Liver (tissue), 9 donors: ENCODE results near the gene AFMID. TPM values are rescaled to one million over a fixed set of nuclear protein-coding genes. Genes with fewer than 3 reads are reported as not detected.

Source experiments
- DNase-seq: peaks from one replicate; pipeline ENCODE4 v3.0.0-alpha.2; 2017; ENCODE audit warnings: low spot score
- H3K27ac ChIP-seq, 2 donors: one replicate each; pipeline ENCODE4 v1.7.0; 2013; ENCODE audit warnings: inconsistent platforms in 2 of 2, low read length in 2 of 2, control low read depth in 1 of 2, low read depth in 1 of 2, mild to moderate bottlenecking in 1 of 2
- H3K27me3 ChIP-seq, 4 donors: one replicate each; pipeline versions ENCODE4 v1.6.1 to v1.7.0; 2013; ENCODE audit warnings: low read length in 3 of 4, inconsistent platforms in 1 of 4, mild to moderate bottlenecking in 1 of 4, moderate library complexity in 1 of 4; ENCODE audit not compliant: control insufficient read depth in 4 of 4, insufficient read depth in 4 of 4
- H3K36me3 ChIP-seq, 4 donors: one replicate each; pipeline versions ENCODE4 v1.6.1 to v1.7.0; 2013; ENCODE audit warnings: low read length in 3 of 4, mild to moderate bottlenecking in 3 of 4, low read depth in 1 of 4, moderate library complexity in 1 of 4; ENCODE audit not compliant: control insufficient read depth in 4 of 4, insufficient read depth in 3 of 4
- H3K4me1 ChIP-seq, 4 donors: one replicate each; pipeline versions ENCODE4 v1.6.1 to v1.7.0; 2013; ENCODE audit warnings: low read length in 3 of 4, mild to moderate bottlenecking in 3 of 4, moderate library complexity in 1 of 4; ENCODE audit not compliant: control insufficient read depth in 4 of 4, insufficient read depth in 4 of 4
- H3K4me3 ChIP-seq, 3 donors: one replicate each; pipeline versions ENCODE4 v1.6.1 to v1.7.0; 2013; ENCODE audit warnings: low read length in 3 of 3, control low read depth in 1 of 3, low read depth in 1 of 3, mild to moderate bottlenecking in 1 of 3
- H3K9ac ChIP-seq, 2 donors: one replicate each; pipeline ENCODE4 v1.7.0; 2013; ENCODE audit warnings: low read length in 2 of 2, mild to moderate bottlenecking in 2 of 2, moderate library complexity in 2 of 2, control low read depth in 1 of 2, low read depth in 1 of 2
- H3K9me3 ChIP-seq, 4 donors: one replicate each; pipeline versions ENCODE4 v1.6.1 to v1.7.0; 2013; ENCODE audit warnings: low read length in 3 of 4; ENCODE audit not compliant: control insufficient read depth in 4 of 4
- EGR1 ChIP-seq, 2 donors: IDR thresholded peaks; 2 replicates each; pipeline ENCODE4 v1.6.1; 2016 to 2018; ENCODE audit warnings: antibody characterized with exemption in 2 of 2, low read depth in 2 of 2
- FOXA1 ChIP-seq: IDR thresholded peaks from 2 replicates; pipeline ENCODE4 v1.6.1; 2016; ENCODE audit warnings: antibody characterized with exemption
- FOXA2 ChIP-seq: IDR thresholded peaks from 2 replicates; pipeline ENCODE4 v1.6.1; 2016; ENCODE audit warnings: antibody characterized with exemption
- GABPA ChIP-seq, 2 donors: IDR thresholded peaks in 1 of 2; conservative IDR thresholded peaks in 1 of 2; 2 replicates each; pipeline ENCODE4 v1.6.1; 2016; ENCODE audit warnings: antibody characterized with exemption in 2 of 2, mild to moderate bottlenecking in 1 of 2, moderate library complexity in 1 of 2
- HNF4G ChIP-seq: IDR thresholded peaks from 2 replicates; pipeline ENCODE4 v1.6.1; 2016; ENCODE audit warnings: antibody characterized with exemption
- JUND ChIP-seq, 2 donors: IDR thresholded peaks; 2 replicates each; pipeline ENCODE4 v1.6.1; 2016; ENCODE audit warnings: antibody characterized with exemption in 2 of 2
- NR2F2 ChIP-seq: IDR thresholded peaks from 2 replicates; pipeline ENCODE4 v1.6.1; 2016; ENCODE audit warnings: antibody characterized with exemption
- RAD21 ChIP-seq, 2 donors: IDR thresholded peaks; 2 replicates each; pipeline ENCODE4 v1.6.1; 2016; ENCODE audit warnings: antibody characterized with exemption in 2 of 2, mild to moderate bottlenecking in 2 of 2
- RXRA ChIP-seq, 2 donors: IDR thresholded peaks; 2 replicates each; pipeline ENCODE4 v1.6.1; 2017 to 2018; ENCODE audit warnings: antibody characterized with exemption in 2 of 2, mild to moderate bottlenecking in 1 of 2
- WGBS: extraction: QIAGEN DNeasy Blood & Tissue Kit; methylation state at CpG from one replicate; pipeline ENCODE4 v1.1.7; 2013; 5-methylcytosine and 5-hydroxymethylcytosine counted together
- polyA plus RNA-seq, 2 donors: library from polyadenylated mRNA; stranded (reverse) in 1 of 2; unstranded in 1 of 2; fragments of 200-250 nt in 1 of 2; fragments of >200 nt in 1 of 2; fragmentation: Nextera tagmentation in 1 of 2; extraction: Ambion mirVana in 1 of 2; gene quantifications; one replicate each; pipeline versions ENCODE4 v1.2.1 to v1.2.3, GENCODE V29; 2013 to 2015
- total RNA-seq, 2 donors: library from RNA; depleted of rRNA; stranded (reverse); fragments of >200 nt; gene quantifications; one replicate each; pipeline ENCODE4 v1.2.3, GENCODE V29; 2014
- TF ChIP-seq, protein P1 (sequence below): IDR thresholded peaks from 2 replicates; pipeline ENCODE4 v1.6.1; 2016; ENCODE audit warnings: antibody characterized with exemption
- TF ChIP-seq, protein P2 (sequence below): IDR thresholded peaks from 2 replicates; pipeline ENCODE4 v1.6.1; 2016; ENCODE audit warnings: antibody characterized with exemption
- TF ChIP-seq, protein P3 (sequence below): IDR thresholded peaks from 2 replicates; pipeline ENCODE4 v1.6.1; 2016; ENCODE audit warnings: antibody characterized with exemption, mild to moderate bottlenecking
- TF ChIP-seq, protein P4 (sequence below): IDR thresholded peaks from 2 replicates; pipeline ENCODE4 v1.6.1; 2016; ENCODE audit warnings: antibody characterized with exemption
- TF ChIP-seq, protein P5 (sequence below): fragments of 150-350 bp; IDR thresholded peaks from 2 replicates; pipeline ENCODE4 v1.5.1; 2017; ENCODE audit warnings: improper control_type of control experiment, low read depth, low read length; ENCODE audit not compliant: missing input control
- donor health status: healthy.
- donor health status: healthy.
- donor health status: healthy.
- donor health status: healthy.
- donor health status: healthy.

Gene AFMID
- total and polyA plus RNA-seq, 4 donors: 73.4 to 201 (median 138) TPM

DNA sequence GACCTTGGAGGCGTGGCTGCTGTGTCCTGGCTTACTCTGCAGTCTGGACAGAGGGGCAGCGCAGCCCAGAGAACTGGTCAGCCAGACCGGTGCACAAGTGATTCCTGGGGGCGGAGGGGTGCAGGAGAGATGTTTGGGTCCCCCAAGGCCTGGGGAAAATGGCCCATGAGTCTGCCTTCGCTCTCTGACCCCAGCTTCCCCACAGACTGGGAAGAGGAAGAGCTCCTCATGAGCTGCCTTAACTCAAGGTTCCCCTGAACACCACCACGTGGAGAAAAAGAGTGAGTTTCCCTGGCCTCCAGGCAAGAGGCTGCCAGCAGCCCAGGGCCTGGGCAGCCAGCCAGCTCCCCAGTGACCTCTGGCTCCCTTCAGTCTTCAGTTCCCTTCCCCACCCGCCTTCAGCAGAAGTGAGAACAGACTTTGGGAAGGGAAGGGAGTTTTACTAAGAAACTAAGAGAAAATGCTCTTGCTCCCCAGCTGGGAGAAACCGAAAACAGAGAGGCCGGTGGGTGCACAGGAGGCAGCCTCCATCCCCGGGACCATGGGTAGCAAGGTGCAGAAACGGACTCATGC is 42.9 kb upstream of the AFMID start (continued):
- TF ChIP-seq RXRA (IDR thresholded peaks at IDR 0.05): peak; percentile 21 to 33
- TF ChIP-seq JUND (IDR thresholded peaks at IDR 0.05): no peak
- no peak for TF ChIP-seq GABPA (IDR thresholded peaks at IDR 0.05 in 1 of 2, conservative IDR thresholded peaks at IDR 0.05 in 1 of 2)
- peak; percentile 96 for TF ChIP-seq NR2F2
- TF ChIP-seq, protein P1, sequence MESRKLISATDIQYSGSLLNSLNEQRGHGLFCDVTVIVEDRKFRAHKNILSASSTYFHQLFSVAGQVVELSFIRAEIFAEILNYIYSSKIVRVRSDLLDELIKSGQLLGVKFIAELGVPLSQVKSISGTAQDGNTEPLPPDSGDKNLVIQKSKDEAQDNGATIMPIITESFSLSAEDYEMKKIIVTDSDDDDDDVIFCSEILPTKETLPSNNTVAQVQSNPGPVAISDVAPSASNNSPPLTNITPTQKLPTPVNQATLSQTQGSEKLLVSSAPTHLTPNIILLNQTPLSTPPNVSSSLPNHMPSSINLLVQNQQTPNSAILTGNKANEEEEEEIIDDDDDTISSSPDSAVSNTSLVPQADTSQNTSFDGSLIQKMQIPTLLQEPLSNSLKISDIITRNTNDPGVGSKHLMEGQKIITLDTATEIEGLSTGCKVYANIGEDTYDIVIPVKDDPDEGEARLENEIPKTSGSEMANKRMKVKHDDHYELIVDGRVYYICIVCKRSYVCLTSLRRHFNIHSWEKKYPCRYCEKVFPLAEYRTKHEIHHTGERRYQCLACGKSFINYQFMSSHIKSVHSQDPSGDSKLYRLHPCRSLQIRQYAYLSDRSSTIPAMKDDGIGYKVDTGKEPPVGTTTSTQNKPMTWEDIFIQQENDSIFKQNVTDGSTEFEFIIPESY: no peak
- peak; percentile 36 to 64 for TF ChIP-seq RAD21 (IDR thresholded peaks at IDR 0.05)
- TF ChIP-seq, protein P2, sequence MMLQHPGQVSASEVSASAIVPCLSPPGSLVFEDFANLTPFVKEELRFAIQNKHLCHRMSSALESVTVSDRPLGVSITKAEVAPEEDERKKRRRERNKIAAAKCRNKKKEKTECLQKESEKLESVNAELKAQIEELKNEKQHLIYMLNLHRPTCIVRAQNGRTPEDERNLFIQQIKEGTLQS: no peak

DNA sequence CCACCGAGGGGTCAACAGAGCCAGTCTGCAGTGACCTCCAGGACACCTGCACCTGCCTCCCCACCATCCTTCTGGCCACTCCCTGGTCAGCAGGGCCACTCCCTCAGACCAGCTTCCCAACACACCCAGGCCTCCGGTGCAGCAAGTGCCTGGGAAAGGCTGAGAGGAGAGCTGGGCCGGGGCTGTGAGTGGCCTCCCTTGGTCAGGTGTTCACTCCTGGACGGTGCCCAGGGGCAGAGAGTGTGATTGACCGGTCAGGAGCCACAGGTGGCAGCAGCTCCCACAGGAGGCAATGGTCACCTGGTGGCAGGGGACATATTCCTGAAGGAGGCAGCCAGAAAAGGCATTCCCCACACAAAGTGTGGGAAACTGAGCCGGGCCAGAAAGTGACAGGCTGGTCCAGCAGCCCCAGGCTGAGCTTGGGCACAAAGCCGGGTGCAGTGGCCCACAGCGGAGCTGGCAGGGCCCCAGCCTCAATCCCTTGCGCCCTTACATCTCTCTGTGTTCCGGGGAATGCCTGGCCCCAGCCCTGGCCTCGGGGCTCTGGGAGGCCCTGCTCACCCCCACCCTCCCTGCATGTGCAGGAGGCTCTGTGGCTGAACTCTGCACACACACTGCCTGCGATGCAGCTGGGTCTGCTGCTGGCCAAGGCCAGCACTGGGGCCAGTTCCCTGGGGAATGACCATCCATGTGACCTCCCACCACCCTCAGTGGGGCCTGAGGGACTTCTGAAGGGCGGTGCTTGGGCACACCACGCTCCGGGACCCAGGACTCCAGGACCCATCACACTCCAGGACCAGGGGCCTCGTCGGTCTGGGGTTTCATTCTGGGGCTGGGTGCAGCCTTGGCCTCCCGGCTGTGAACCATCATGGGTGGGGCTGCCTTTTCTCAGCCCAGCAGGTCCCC is 42.2 kb upstream of the AFMID start:
- Histone ChIP-seq H3K27ac (peak overlapping the region in 1 of 2 donors; percentile 59), H3K4me3 (no peak overlapping the region), H3K9ac (no peak overlapping the region), H3K27me3 (no peaks in the 10 kb centered on the region), H3K36me3 (no peaks in the 10 kb centered on the region), H3K4me1 (peaks cover 6 to 22% (median 15%) of the 10 kb centered on the region in 4 donors), H3K9me3 (no peaks in the 10 kb centered on the region)
- peak; percentile 48 for DNase-seq
- TF ChIP-seq FOXA1 (no peak), NR2F2 (peak; percentile 71)
- whole genome bisulfite sequencing: 58% methylated on average over 18 of the region's 18 CpGs

DNA sequence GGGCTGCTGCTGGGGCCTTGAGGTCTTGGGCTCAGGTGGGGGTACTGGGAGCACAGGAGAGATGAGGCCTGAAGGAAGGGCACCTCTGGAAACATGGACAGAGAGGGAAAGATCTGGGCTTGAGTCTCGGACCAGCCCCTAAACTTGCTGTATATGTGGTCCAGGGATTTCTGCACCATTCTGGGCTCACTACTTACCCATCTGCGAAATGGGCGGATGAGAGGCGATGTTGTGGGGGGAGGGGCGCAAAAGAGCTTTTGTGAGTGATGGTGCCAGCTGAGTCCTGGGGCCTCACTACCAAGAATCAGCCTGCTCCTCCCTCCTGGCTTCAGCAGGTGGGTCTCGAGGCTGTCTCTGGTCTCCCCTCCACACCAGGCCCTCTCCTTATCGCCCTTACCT is 40.7 kb upstream of the AFMID start:
- Histone ChIP-seq H3K4me3 (no peak overlapping the region), H3K27me3 (no peaks in the 10 kb centered on the region), H3K9me3 (no peaks in the 10 kb centered on the region), H3K27ac (no peak overlapping the region), H3K9ac (no peak overlapping the region), H3K4me1 (peaks cover 4 to 23% (median 16%) of the 10 kb centered on the region in 4 donors), H3K36me3 (no peaks in the 10 kb centered on the region)
- TF ChIP-seq RAD21 (IDR thresholded peaks at IDR 0.05) (no peak), FOXA1 (no peak), EGR1 (IDR thresholded peaks at IDR 0.05; ENCODE audit: low read depth in 2 of 2) (no peak), HNF4G (no peak), FOXA2 (no peak), GABPA (IDR thresholded peaks at IDR 0.05 in 1 of 2, conservative IDR thresholded peaks at IDR 0.05 in 1 of 2) (no peak), NR2F2 (no peak)
- TF ChIP-seq, protein P1: no peak
- TF ChIP-seq, protein P3, sequence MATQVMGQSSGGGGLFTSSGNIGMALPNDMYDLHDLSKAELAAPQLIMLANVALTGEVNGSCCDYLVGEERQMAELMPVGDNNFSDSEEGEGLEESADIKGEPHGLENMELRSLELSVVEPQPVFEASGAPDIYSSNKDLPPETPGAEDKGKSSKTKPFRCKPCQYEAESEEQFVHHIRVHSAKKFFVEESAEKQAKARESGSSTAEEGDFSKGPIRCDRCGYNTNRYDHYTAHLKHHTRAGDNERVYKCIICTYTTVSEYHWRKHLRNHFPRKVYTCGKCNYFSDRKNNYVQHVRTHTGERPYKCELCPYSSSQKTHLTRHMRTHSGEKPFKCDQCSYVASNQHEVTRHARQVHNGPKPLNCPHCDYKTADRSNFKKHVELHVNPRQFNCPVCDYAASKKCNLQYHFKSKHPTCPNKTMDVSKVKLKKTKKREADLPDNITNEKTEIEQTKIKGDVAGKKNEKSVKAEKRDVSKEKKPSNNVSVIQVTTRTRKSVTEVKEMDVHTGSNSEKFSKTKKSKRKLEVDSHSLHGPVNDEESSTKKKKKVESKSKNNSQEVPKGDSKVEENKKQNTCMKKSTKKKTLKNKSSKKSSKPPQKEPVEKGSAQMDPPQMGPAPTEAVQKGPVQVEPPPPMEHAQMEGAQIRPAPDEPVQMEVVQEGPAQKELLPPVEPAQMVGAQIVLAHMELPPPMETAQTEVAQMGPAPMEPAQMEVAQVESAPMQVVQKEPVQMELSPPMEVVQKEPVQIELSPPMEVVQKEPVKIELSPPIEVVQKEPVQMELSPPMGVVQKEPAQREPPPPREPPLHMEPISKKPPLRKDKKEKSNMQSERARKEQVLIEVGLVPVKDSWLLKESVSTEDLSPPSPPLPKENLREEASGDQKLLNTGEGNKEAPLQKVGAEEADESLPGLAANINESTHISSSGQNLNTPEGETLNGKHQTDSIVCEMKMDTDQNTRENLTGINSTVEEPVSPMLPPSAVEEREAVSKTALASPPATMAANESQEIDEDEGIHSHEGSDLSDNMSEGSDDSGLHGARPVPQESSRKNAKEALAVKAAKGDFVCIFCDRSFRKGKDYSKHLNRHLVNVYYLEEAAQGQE: no peak
- TF ChIP-seq, protein P4, sequence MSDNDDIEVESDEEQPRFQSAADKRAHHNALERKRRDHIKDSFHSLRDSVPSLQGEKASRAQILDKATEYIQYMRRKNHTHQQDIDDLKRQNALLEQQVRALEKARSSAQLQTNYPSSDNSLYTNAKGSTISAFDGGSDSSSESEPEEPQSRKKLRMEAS: no peak
- TF ChIP-seq, protein P2: no peak
- TF ChIP-seq, protein P5, sequence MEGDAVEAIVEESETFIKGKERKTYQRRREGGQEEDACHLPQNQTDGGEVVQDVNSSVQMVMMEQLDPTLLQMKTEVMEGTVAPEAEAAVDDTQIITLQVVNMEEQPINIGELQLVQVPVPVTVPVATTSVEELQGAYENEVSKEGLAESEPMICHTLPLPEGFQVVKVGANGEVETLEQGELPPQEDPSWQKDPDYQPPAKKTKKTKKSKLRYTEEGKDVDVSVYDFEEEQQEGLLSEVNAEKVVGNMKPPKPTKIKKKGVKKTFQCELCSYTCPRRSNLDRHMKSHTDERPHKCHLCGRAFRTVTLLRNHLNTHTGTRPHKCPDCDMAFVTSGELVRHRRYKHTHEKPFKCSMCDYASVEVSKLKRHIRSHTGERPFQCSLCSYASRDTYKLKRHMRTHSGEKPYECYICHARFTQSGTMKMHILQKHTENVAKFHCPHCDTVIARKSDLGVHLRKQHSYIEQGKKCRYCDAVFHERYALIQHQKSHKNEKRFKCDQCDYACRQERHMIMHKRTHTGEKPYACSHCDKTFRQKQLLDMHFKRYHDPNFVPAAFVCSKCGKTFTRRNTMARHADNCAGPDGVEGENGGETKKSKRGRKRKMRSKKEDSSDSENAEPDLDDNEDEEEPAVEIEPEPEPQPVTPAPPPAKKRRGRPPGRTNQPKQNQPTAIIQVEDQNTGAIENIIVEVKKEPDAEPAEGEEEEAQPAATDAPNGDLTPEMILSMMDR: no peak
- peak; percentile 48 for DNase-seq
- 96% methylated on average over 7 of the region's 7 CpGs for WGBS
